ENCODE measurements around the gene HAVCR1. TPM values are rescaled to one million over a fixed set of nuclear protein-coding genes. Genes with fewer than 3 reads are reported as not detected.

HAVCR1 gene
- polyA plus RNA-seq, 1 donor (not counting 4 experiments of a cell fraction or from before 2014, with no cell fraction given): not detected

- TF ChIP-seq EZH2 (IDR thresholded peaks at IDR 0.05; ENCODE audit: low read length) (no peak), CTCF (optimal IDR thresholded peaks at IDR 0.05 in 1 of 3, IDR thresholded peaks at IDR 0.05 in 1 of 3, conservative IDR thresholded peaks at IDR 0.05 in 1 of 3; ENCODE audit: extremely low read depth in 1 of 3, insufficient read depth in 2 of 3, low read length in 3 of 3) (no peak)
- Histone ChIP-seq H3K4me1 (ENCODE audit: control insufficient read depth, extremely low read depth, insufficient read depth, low read length) (no peaks in the 10 kb centered on the region), H3K9me3 (ENCODE audit: control insufficient read depth, low read depth, low read length) (no peaks in the 10 kb centered on the region), H3K4me2 (ENCODE audit: control insufficient read depth, extremely low read depth, insufficient read depth, low read depth, low read length) (no peak overlapping the region), H3K27ac (ENCODE audit: control insufficient read depth, insufficient read depth, low read length) (no peak overlapping the region), H3K9me1 (ENCODE audit: control insufficient read depth, extremely low read depth, insufficient read depth, low read length) (no peaks in the 10 kb centered on the region), H3K27me3 (ENCODE audit: control insufficient read depth, extremely low read depth, insufficient read depth, low read length) (no peaks in the 10 kb centered on the region), H4K20me1 (ENCODE audit: control insufficient read depth, extremely low read depth, insufficient read depth, low read length) (no peaks in the 10 kb centered on the region), H3K4me3 (ENCODE audit: control insufficient read depth in 2 of 3, extremely low read depth in 1 of 3, insufficient read depth in 2 of 3, low read depth in 1 of 3, low read length in 3 of 3) (no peak overlapping the region), H3K36me3 (ENCODE audit: control insufficient read depth in 2 of 2, extremely low read depth in 1 of 2, insufficient read depth in 2 of 2, low read length in 2 of 2) (no peaks in the 10 kb centered on the region), H2AFZ (ENCODE audit: control insufficient read depth, low read length) (no peak overlapping the region), H3K9ac (ENCODE audit: control insufficient read depth, extremely low read depth, insufficient read depth, low read length) (no peak overlapping the region), H3K79me2 (ENCODE audit: control insufficient read depth, insufficient read depth, low read length) (no peaks in the 10 kb centered on the region)
- no peak for FAIRE-seq
- dilution Hi-C loops (cut with MboI; ENCODE audit: extremely low pct_ligation_motif_present, low sequenced_read_pairs): no loop called here
- DNase-seq (ENCODE audit: low read depth, low spot score): no peak
Measured at GRCh38 chr5:157046041-157046440, 12.9 kb downstream of the HAVCR1 start.

- Histone ChIP-seq H3K36me3 (ENCODE audit: control insufficient read depth in 2 of 2, extremely low read depth in 1 of 2, insufficient read depth in 2 of 2, low read length in 2 of 2) (no peaks in the 10 kb centered on the region), H3K9me1 (ENCODE audit: control insufficient read depth, extremely low read depth, insufficient read depth, low read length) (no peaks in the 10 kb centered on the region), H2AFZ (ENCODE audit: control insufficient read depth, low read length) (no peak overlapping the region), H3K9me3 (ENCODE audit: control insufficient read depth, low read depth, low read length) (no peaks in the 10 kb centered on the region), H3K79me2 (ENCODE audit: control insufficient read depth, insufficient read depth, low read length) (no peaks in the 10 kb centered on the region), H3K4me3 (ENCODE audit: control insufficient read depth in 2 of 3, extremely low read depth in 1 of 3, insufficient read depth in 2 of 3, low read depth in 1 of 3, low read length in 3 of 3) (no peak overlapping the region), H3K27ac (ENCODE audit: control insufficient read depth, insufficient read depth, low read length) (no peak overlapping the region), H3K9ac (ENCODE audit: control insufficient read depth, extremely low read depth, insufficient read depth, low read length) (no peak overlapping the region), H4K20me1 (ENCODE audit: control insufficient read depth, extremely low read depth, insufficient read depth, low read length) (no peaks in the 10 kb centered on the region), H3K4me1 (ENCODE audit: control insufficient read depth, extremely low read depth, insufficient read depth, low read length) (no peaks in the 10 kb centered on the region), H3K27me3 (ENCODE audit: control insufficient read depth, extremely low read depth, insufficient read depth, low read length) (no peaks in the 10 kb centered on the region), H3K4me2 (ENCODE audit: control insufficient read depth, extremely low read depth, insufficient read depth, low read depth, low read length) (no peak overlapping the region)
- FAIRE-seq: no peak
- TF ChIP-seq CTCF (optimal IDR thresholded peaks at IDR 0.05 in 1 of 3, IDR thresholded peaks at IDR 0.05 in 1 of 3, conservative IDR thresholded peaks at IDR 0.05 in 1 of 3; ENCODE audit: extremely low read depth in 1 of 3, insufficient read depth in 2 of 3, low read length in 3 of 3): no peak
- TF ChIP-seq EZH2 (IDR thresholded peaks at IDR 0.05; ENCODE audit: low read length): no peak
- dilution Hi-C loops (cut with MboI; ENCODE audit: extremely low pct_ligation_motif_present, low sequenced_read_pairs): no loop called here
- no peak for DNase-seq (ENCODE audit: low read depth, low spot score)
Measured at GRCh38 chr5:157045601-157046000, 13.3 kb downstream of the HAVCR1 start.
